LHCN-M2 (cell line): ENCODE data around the gene NDFIP1. TPM values are rescaled to one million over a fixed set of nuclear protein-coding genes. Genes with fewer than 3 reads are reported as not detected.

ENCODE experiments used
- DNase-seq: peaks from one replicate; pipeline ENCODE4 v3.0.0-alpha.2; 2012; ENCODE audit warnings: low read depth
- total RNA-seq: library from RNA; depleted of rRNA; stranded (reverse); fragments of >200 nt; gene quantifications from 2 replicates; pipeline ENCODE4 v1.2.3, GENCODE V29; 2014

The NDFIP1 gene
- total RNA-seq, 1 experiment from 2014 or later = 43.5 TPM

GRCh38 chr5:142091922-142092321 lies 16.7 kb upstream of the NDFIP1 start:
- DNase-seq = no peak

GRCh38 chr5:142095035-142095434 lies 13.5 kb upstream of the NDFIP1 start:
- DNase-seq = no peak

GRCh38 chr5:142095651-142096330 lies 12.8 kb upstream of the NDFIP1 start:
- no peak for DNase-seq

GRCh38 chr5:142096382-142096781 lies 12.2 kb upstream of the NDFIP1 start:
- DNase-seq = no peak

GRCh38 chr5:142097681-142098080 lies 10.9 kb upstream of the NDFIP1 start:
- no peak for DNase-seq

GRCh38 chr5:142098275-142098674 lies 10.3 kb upstream of the NDFIP1 start:
- DNase-seq = no peak

GRCh38 chr5:142098931-142099330 lies 9.6 kb upstream of the NDFIP1 start:
- no peak for DNase-seq

GRCh38 chr5:142100307-142100706 lies 8.3 kb upstream of the NDFIP1 start:
- no peak for DNase-seq

- no peak for DNase-seq
These were observed 5.4 kb upstream of the NDFIP1 start for GRCh38 chr5:142102980-142103740.

- no peak for DNase-seq
These were observed 4.1 kb upstream of the NDFIP1 start for GRCh38 chr5:142104491-142104890.

- no peak for DNase-seq
These were observed 2.5 kb upstream of the NDFIP1 start for GRCh38 chr5:142106061-142106460.

GRCh38 chr5:142107036-142107735 lies 1.4 kb upstream of the NDFIP1 start:
- no peak for DNase-seq

- DNase-seq = no peak
These were observed 695 bp upstream of the NDFIP1 start for GRCh38 chr5:142107736-142108431.

- DNase-seq = peak; percentile 20
These were observed 909 bp downstream of the NDFIP1 start for GRCh38 chr5:142109331-142110045.

- DNase-seq = peak; percentile 57
These were observed 1.5 kb downstream of the NDFIP1 start for GRCh38 chr5:142110046-142110531.

- DNase-seq = no peak
These were observed 2.6 kb downstream of the NDFIP1 start for GRCh38 chr5:142110988-142111687.

- DNase-seq = no peak
These were observed 6.1 kb downstream of the NDFIP1 start for GRCh38 chr5:142114687-142115086.

GRCh38 chr5:142115937-142116614 lies 7.5 kb downstream of the NDFIP1 start:
- DNase-seq = peak; percentile 81

- no peak for DNase-seq
These were observed 9.1 kb downstream of the NDFIP1 start for GRCh38 chr5:142117579-142118151.
